NCI-H82 (cell line): ENCODE data around the gene PER3.

Experiments
- DNase-seq: peaks from one replicate; lab custom pipeline; 2025; lab: John Stamatoyannopoulos, UW

The PER3 gene

DNA sequence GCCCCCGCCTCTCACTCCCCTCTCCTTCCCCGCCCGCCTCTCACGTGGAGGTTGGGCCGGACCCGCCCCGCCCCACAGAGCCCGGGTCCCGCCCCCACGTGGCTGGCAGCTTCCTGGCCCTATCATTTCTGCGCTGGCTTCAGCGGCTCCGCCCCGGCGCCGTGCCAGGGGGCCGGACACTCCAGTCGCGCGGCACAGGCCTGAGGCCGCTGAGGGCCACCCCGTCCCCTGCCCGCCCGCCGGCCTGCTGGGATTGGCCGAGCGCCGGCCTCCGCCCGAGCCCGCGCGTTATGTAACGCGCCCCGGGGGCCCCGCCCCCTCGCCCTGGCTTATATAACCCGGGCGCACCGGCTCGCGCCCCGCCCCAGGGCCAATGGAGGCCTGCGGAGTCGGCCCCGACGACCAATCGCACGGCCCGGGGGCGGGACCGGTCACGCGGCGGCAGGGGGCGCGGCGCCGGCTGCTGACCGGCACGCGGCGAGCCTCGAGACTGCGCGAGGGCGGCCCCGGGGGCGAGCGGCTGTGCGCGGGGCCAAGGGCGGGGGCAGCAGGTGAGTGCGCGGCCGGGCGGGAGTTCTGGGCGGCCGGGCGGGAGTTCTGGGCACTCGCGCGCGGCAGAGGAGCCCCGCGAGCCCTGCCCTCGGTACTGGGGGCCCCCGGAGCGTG, at the start of gene PER3:
PER3 (plus strand) TSS at position 466 of the 666 bp plus-strand sequence. CDS start 587 bp downstream, outside the sequence.
- DNase-seq = peak; percentile 98

DNA sequence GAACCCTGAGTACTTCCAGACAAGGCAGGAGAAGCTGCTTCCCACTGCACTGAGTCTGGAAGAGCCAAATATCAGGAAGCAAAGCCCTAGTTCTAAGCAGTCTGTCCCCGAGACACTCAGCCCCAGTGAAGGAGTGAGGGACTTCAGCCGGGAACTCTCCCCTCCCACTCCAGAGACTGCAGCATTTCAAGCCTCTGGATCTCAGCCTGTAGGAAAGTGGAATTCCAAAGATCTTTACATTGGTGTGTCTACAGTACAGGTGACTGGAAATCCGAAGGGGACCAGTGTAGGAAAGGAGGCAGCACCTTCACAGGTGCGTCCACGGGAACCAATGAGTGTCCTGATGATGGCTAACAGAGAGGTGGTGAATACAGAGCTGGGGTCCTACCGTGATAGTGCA, 46.0 kb upstream of the PER3 start:
- DNase-seq = no peak

DNA sequence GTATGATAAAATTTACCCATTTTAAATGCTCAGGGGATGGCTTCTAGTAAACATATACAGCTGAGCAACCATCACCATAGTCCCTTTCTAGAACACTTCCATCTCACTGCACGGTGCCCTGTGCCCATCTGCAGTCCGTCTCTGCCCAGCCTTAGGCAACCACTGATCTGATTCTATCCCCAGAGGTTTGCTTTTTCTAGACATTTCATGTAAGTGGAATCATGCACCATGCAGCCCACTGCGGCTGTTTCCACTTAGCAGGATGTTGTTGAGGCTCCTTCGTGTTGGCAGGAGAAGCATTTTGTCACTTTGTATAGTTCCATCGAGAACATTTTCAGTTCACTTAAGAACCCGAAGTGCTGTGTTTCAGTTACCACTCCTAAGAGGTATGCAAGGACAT, 40.7 kb upstream of the PER3 start:
- no peak for DNase-seq

DNA sequence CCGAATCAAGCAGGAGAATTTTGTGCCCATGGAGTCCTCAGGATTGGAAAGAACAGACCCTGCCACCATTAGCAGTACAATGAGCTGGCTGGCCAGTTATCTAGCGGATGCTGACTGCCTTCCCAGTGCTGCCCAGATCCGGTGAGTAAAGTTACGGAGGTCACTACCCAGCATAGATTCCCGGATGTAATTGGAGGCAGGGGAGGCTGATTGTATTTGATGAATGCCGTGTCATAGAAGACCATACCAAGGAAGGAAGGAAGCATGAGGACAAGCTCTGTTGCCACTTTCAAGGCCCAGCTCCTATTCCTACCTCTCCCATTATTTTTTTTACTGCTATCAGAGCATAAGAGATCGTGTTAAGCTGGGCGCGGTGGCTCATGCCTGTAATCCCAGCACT, 39.2 kb upstream of the PER3 start:
- no peak for DNase-seq

DNA sequence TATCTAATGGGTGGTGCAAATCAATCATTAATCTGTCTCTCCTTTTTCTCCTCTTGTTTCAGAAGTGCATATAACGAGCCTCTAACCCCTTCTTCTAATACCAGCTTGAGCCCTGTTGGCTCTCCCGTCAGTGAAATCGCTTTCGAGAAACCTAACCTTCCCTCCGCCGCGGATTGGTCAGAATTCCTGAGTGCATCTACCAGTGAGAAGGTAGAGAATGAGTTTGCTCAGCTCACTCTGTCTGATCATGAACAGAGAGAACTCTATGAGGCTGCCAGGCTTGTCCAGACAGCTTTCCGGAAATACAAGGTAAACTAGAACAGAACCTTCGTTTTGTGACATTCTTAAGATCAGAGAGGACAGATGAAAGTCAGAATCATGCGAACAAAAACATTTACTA, 38.3 kb upstream of the PER3 start:
- no peak for DNase-seq

DNA sequence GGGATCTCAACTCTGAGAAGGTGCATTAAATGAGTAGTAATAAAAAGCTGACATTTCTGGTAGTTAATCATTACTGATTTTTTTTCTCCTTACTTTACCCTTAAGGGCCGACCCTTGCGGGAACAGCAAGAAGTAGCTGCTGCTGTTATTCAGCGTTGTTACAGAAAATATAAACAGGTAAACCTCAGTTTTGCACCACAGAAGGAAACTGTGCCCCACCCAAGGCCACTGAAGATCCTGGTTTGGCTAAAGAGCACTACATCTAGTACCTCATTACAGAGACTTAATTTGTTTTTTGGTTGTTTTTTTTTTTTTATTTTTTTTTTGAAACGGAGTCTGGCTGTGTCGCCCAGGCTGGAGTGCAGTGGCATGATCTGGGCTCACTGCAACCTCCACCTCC, 36.5 kb upstream of the PER3 start:
- no peak for DNase-seq

DNA sequence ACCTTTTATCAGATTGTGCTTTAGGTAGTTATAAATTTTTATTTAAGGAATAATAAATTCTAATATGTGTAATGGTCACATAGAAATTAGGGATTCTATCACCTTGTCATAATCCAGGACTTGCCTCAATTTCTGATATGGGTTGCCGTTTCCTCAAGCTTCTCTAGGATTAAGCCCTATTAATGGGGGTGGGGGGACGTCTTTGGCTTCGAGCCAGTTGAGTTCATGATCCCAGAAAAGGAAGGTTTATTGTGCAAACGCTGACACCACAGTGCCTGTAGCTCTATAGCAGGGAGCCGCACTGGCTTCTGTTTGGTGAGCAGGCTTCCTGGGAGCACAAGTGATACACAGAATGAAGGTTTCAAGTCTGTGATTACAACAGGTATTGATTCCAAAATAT, 35.0 kb upstream of the PER3 start:
- DNase-seq = peak; percentile 85

DNA sequence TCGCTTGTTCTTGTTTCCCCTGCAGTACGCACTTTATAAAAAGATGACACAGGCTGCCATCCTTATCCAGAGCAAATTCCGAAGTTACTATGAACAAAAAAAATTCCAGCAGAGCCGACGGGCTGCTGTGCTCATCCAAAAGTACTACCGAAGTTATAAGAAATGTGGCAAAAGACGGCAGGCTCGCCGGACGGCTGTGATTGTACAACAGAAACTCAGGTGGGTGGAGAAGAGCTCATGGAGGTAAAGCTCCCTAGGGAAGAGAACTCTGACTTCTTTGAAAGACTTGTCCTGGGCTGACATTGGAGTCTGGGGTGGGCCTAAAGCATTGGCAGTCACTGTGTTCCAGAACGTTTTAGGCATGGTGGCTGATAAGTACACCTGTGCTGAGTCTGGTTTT, 32.9 kb upstream of the PER3 start:
- DNase-seq = no peak

DNA sequence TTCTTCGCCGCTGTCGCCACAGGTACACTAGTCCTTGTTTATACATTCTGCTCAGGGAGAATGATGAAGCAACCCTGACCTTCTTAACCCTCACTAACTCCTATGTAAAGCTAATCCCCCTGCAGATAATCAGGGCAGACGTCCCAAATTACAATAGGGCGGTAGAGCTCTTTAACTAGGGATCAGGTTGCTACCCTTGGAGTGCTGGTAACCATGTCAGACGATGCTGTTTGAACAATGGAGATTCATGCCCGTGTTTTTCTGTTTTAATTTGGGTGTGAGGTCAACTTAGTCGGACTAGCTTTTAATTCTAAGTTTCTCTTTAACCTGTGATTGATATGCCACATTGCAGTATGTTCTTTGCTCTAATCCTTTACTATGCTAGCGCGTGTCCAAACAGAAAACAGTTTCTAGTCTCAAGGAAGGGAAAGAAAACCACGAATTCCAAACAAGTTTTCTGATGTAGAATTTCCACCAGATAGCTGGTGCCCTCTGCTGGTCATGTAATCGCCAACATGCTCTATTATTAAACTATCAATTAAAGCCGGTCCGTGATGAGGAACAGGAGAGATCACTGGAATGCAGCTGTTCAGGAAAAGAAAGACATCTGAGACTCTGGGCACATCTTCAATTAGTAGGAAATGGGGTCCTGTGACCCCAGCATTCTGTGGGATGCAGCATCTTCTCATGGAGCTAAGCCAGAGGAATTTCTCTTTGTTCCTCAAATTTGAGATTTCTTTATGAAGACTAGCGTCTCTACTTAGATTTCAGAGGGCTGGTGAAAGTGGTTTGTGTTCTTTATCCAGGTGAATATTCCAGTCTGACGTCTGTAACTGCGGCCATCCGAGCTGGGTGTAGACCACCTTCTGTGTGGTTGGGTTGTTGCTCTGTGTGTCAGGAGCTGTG, 31.3 kb upstream of the PER3 start:
- DNase-seq = peak; percentile 96

DNA sequence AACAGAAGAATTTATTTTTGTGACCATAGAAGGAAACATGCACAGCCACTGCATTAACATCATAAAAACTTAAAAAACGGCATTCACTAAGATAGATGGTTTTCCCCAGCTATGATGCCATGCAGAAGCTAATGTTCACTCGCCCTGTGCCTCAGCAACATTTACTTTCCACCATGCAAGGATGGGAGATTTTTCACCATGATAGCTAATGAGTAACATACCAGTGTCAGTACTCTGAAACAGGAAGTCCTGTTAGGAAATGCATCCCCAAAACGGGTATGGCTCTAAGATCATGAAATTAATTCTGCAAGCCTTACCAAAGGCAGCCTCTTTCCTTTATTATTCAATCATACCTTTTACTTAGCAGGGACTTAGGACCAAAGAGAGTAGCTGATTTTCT, 30.4 kb upstream of the PER3 start:
- no peak for DNase-seq

DNA sequence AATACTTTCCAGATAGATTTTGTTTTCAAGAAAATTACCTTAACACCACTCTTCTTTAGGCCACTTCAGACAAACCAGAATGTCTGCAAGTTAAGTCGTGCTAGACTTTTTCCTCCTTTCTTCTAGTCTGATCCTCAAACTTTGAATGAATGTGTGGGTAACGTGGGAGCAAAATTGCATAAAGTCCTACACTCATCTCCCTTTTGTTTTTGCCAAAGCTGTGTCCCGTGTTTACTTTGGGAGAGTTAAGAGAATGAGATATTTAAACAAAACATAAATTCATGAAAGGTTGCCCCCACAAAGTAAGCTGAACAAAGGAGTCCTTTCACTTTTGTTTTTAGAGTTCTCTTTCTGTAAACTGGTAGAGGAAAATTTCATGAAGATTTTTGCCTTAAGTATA, 29.9 kb upstream of the PER3 start:
- DNase-seq = no peak

DNA sequence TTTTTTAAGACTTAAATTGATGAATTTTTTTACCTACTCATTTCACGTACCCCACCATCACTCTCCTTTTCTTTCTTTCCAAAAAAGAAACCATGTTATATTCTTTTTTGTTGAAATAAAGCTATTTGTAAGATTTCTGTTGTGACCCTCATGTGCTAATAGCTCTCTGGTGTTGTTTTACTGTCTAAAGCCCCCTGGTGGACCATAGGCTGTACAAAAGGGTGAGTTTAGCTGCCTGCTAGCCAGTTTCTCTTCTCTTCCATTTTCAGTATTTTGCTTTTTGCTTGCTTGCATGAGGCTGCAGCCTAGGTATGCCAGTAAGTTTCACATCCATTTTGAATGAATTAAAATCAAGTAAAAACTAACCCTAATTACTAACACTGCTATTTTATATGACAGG, 28.6 kb upstream of the PER3 start:
- DNase-seq = peak; percentile 26

DNA sequence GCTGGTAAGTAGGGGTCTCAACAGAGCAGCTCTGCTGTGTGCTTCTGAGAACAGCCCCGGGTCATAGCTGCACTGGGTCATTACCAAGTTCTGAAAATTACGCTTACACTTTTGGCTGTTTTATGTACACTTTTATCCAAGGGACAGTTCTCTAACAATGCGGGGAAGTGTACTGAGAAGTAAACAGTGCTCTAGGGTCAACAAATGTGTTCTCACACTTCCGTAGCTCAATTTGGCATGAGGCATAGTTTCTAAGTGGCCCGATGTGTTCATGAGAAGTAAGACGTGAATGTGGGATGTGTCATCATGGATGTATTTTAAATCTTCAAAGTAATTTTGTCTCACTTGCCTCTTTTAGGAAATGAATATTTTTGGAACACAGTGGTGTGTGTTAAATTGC, 23.8 kb upstream of the PER3 start:
- DNase-seq = no peak

DNA sequence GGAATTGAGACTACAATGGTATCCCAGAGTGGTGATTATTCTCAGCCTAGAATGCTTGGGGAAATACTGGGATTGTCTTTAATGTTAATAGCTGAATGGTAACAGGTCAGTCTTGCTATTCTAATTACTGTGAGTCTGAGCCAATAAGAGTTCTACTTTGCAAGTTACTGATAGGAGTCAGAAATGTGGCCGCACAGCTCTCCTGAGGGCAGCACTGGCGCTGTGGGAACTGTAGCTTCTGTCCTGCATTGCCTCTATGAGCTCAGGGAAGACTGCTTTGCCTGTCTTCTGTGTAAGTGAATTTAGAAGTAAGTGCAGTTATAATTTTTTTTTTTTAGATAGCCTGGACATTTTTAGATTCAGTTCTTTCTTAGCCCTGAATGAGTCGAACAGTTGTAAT, 23.0 kb upstream of the PER3 start:
- DNase-seq = no peak

DNA sequence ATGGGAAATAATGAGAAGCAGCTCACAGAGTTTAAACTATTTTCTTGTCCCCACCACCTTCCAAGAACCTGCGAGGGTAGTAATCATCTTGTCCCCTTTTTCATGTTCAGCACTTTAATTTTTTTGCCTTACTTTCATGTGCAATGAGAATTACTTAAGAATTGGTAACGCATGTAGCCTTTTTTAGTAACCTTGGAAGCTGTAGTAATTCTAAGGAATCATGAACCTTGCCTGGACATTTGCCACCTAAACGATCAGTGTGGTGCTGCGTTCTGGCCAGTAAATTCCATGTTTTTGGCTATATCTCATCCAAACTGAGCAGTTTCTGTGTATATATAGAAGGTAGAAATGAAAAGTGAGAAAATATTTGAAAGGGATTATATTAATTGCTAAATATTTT, 16.9 kb upstream of the PER3 start:
- DNase-seq = no peak

DNA sequence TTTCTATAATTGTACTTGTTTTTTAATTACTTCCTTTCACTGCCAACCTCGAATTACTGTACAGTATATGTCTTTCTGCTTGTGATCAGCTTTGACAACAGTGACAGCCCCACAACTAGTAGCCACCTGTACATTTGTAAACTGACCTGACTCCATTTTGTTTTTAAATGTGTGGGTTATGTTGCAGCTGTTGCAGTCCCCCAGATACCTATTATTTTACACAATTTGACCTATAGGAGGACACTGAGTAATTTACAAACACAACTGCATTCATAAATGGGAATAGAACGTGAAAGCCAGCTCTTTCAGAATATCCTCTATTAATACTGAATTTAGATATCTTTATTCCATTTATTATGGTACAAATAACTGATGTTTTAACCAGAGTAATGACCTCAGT, 15.5 kb upstream of the PER3 start:
- no peak for DNase-seq

DNA sequence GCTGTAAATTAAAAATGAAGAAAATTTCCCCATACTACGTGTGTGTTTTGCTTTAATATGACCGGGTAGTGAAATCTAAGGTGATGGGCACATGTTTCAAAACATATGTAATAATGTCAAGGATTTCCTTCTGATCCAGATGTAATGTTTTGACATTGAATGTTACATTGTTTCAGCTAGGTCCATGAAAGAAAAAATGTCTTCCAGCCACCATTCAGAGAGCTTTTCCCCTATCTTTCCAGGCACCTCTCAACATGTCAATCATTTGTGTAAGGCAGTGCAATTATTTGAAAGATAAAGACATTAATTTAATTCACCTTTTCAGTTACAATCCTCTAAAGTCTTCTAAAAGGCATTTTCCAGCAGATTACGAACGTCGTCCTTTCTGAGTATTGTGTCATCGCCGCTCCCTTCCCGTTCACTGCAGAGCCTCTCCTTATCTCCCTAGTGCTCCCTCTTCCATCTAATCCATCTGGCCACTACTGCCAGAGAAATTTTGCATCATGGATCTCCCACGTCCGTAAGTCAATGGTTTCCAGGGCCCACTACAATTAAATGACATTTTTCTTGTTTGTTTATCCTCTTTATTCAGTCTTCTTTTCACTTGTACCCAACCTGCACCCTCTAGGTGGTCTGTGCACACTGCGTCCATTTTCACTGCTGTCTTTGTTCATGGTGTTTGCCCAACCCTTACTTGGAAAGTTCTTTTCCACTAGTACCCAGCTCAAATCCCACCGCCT, 14.2 kb upstream of the PER3 start:
- DNase-seq = no peak

DNA sequence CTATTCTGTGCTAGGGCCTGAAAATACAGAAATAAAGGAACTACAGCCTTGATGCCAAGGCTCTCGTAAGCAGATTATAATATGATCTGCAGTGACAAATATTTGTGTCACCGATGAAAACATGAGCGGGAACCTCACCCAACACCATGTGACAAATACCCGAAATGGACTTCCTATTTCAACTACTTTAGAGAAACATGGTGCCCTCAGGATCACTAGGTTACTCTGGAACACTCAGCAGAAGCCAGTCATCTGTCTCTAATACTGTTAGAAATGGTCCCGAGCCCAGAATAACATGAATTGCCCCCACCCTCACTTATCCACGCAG, 13.5 kb upstream of the PER3 start:
- DNase-seq = no peak

DNA sequence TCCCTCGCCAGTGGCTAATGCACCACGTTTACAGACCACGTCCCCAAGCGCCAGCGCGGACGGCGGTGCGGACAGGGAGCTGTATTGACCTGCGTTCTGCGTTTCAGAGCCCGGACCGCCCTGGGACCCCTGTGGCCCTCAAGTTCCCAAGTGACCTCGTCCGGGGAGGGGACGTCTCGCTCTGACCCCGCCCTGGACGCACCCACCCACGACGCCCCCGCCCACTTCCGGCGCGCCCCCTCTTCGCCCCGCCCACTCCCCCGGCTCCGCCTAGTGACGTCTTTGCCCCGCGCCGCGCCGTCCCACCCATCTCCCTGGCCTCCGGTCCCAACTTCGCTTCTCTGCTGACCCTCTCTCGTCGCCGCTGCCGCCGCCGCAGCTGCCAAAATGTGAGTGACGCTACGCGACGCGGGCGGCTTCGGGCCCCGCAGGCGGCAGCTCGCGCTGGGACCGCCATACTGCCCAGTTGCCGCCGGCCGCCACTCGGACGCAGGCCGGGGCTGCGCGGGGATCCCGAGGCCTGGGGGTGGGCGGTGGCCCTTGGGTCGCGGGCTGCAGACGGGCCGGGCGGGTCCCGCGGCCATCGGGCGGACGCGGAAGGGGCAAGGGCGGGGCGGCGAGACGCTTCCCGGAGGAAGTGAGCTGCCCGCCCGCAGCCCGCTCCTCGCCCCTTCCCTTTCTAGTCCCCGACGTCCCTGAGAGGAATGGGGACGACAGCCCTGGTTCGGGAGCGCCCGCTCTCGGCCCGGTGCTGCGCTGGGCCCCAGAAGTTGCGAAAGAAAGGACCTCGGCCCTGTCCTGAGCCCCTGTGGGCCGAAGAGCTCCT, 12.9 kb upstream of the PER3 start, which contains the start of gene VAMP3:
VAMP3 (plus strand) TSS at position 300 of the 826 bp plus-strand sequence; CDS start at position 388, 88 bp downstream.
- peak; percentile 83 for DNase-seq

DNA sequence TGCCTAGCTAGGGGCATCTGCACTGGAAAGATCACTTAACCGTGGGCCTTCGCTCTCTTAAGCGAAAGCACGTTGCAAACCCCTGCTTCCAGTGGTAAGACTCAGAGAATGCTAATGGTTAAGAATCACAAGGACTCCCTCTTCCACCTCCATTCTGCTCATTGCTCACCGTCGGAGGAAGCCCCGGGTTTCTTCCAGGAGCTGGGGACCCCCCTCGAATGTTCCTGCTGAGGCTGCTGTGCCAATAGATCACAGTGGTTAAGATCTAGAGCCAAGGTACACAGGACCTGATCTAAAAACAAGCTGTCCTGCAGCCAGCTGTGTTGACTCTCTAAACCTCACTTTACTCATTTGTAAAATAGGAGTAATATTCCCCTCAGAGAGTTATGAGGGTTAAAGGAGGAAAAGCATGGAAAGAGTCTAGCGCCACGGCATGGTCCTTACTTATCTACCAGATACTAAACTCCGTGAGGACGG, 12.2 kb upstream of the PER3 start:
- DNase-seq = no peak

DNA sequence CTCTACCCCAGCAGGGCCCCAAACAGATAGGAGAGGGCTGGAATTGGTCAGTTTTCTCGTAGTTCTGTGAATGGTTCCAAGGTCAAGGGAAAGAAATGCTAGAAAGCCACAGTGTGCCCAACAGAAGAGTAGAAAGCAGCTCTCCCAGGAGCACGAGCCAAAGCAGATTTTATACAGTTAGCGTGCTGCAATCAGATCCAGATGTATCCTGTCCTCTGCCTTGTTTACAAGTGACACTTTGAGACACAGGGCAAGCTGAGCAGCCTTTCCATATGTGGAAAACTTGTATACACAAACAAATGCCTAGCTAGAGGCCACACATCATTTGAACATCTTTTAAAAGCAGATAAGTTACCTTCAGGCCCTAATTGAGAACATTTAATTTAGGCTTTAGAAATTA, 6.5 kb upstream of the PER3 start:
- DNase-seq = no peak

DNA sequence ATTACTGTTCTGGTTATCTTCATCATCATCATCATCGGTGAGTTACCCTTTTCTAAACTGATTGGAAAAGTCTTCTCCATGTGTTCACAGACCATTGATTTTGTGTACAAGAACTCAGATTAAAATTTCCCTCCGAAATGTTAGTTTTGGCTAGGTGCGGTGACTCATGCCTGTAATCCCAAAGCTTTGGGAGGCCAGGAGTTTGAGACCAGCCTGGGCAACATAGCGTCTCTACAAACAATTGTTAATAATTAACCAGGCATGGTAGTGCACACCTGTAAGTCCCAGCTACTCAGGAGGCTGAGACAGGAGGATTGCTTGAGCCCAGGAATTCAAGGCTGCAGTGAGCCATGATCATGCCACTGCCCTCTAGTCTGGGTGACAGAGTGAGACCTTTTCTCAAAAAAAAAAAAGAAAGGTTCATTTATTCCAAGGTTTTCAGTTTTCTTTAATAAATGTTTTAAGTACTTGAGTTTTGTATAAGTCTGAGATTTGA, 5.9 kb upstream of the PER3 start:
- no peak for DNase-seq
